ENCODE results near the gene FABP7.

The FABP7 gene

GRCh38 chr6:122755901-122756300 is 23.6 kb upstream of the FABP7 start:
- no peak for DNase-seq

DNA sequence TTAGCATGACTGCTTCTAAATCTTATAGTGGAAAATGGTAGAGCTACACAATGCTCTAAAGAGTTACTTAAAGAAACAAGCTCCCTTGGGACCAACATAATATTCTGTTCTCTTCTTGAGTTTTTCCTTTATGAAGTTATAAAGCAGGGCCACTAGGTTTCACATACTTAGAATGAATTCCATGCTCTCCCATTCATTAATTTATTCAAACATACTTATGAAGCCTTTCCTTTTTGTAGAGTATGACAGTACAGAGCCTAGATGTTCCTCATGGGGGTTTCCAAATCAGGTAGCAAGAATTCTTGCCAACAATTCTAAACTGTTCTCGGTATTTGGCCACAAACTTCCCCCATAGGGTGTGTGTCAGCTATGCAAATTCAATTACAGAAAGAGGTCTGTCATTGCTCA is 20.6 kb upstream of the FABP7 start:
- no peak for DNase-seq

- no peak for DNase-seq
These were observed 19.2 kb upstream of the FABP7 start for GRCh38 chr6:122760330-122760729.

GRCh38 chr6:122766256-122766655 is 13.3 kb upstream of the FABP7 start:
- DNase-seq: no peak

- DNase-seq: peak in 6 of 58 donors; percentile 11 to 30 (median 17)
These were observed 8.5 kb upstream of the FABP7 start for GRCh38 chr6:122770835-122771601.

- no peak for DNase-seq
These were observed 6.6 kb upstream of the FABP7 start for GRCh38 chr6:122772724-122773415.

DNA sequence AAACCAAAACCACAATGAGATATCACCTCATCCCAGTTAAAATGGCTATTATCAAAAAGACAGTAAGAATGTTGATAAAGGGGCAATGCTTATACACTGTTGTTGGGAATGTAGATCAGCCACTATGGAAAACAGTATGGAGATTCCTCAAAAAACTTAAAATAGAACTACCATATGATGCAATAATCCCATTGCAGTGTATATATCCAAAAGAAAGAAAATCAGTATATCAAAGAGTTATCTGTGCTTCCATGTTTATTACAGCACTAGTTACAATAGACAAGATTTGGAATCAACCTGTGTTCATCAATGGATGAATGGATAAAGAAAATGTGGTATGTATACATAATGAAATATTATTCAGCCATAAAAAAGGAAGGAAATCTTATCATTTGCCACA is 3.5 kb upstream of the FABP7 start:
- DNase-seq: no peak

DNA sequence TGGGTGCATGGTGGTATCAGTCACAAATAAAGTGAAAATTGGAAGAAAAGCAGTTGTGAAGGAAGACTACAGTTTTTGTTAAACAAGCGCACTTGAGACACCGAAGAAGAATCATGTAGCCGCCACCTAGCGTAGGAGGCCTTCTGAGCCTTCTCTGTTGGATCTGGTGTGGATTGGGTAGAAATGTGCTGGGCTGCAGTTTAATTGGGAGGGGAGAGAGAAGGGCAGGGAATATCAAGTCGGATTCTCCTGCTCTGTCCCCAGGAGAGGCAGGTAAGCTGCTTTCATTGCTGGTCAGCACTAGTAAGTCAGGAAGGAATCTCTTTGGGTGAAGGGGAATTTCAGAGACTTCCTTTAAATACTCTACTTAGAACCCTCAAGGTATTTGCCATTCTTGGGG is 1.2 kb upstream of the FABP7 start:
- DNase-seq: no peak

DNA sequence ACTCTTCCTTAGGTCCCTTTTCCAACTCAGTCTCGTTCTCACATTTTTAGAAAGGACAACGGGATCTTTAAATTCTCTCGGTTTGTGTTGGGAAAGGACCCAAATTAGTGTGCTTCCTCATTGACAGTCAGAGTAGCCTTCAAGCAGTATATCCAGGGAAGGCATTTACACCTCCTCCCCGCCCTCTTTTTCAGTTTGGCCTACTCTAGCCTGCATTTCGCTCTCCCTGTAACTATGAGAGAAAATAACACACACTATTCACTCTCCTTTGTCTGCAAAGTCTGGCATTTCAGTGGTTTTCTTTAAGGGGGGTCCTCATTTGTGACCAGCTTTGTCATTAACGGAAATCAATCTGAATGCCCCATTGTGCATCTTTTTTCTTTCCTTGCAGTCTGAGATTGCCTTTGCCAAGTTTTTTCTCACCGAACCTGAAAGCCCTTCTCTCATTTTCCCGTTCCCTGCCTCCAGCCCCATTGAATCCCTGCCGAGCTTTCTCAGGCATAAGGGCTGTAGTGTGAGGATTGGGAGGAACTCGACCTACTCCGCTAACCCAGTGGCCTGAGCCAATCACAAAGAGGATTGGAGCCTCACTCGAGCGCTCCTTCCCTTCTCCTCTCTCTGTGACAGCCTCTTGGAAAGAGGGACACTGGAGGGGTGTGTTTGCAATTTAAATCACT is 393 bp upstream of the FABP7 start:
- DNase-seq: peak in 53 of 58 donors; percentile 12 to 93 (median 67)

DNA sequence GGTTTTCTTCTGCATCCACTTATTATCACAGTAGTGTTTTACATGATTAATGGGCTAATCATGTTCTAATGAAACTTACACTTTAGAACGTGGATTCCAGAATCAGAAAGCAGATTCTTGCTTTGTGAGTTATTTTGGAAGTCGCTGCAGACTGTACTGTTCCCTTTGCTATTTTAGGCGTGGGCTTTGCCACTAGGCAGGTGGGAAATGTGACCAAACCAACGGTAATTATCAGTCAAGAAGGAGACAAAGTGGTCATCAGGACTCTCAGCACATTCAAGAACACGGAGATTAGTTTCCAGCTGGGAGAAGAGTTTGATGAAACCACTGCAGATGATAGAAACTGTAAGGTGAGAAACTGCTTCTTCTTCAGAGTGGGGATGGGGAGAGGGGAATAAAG is 598 bp downstream of the FABP7 start:
- DNase-seq: no peak

DNA sequence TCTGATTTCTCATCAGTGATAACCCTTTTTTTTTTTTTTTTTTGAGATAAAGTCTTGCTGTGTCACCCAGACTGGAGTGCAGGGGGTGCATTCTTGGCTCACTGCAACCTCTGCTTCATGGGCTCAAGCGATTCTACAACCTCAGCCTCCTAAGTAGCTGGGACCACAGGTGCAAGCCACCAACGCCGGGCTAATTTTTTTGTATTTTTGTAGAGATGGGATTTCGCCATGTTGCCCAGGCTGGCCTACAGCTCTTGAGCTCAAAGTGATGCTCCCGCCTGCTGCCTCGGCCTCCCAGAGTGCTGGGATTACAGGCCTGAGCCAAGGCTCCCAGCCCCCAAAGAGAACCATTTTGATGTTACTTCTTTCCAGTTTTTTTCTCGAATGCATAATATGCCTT is 2.2 kb downstream of the FABP7 start:
- no peak for DNase-seq

DNA sequence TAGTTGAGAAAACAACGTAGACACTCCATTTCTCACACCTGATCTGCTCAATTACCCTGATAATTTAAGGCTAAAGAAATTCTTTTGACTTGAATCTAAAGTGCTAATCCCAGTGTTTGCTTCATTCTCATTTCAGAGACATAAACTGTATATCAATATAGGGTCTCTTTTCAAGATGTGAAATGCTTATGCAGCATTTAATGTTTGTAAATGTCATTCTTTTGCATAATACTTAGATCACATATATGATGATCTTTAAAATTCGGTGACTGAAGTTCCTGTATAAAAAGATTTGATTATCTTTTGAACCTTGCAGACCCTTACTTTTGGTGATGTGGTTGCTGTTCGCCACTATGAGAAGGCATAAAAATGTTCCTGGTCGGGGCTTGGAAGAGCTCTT is 3.9 kb downstream of the FABP7 start:
- no peak for DNase-seq

DNA sequence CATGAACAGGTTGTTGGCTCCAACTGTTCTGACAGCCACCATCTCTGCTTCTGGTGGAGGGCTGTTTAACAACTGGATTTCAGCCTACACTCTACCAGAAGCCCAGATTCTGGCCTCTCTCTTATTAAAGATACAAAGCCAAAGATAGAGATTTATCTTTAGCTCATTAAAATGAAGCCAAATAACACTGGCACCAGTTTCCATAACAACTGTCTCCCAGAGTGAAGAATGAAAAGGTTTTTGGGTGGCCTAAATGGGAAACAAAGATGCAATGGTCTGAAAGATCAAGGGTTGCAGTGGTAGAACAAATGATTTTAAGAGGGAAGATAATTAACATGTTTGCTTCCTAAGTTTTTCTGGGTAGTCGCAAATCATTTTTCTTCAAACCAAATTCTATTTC is 6.4 kb downstream of the FABP7 start:
- DNase-seq: no peak

GRCh38 chr6:122787721-122788120 is 8.2 kb downstream of the FABP7 start:
- no peak for DNase-seq

GRCh38 chr6:122788208-122788607 is 8.7 kb downstream of the FABP7 start:
- DNase-seq: no peak

GRCh38 chr6:122788663-122789181 is 9.2 kb downstream of the FABP7 start:
- DNase-seq: no peak

- DNase-seq: peak in 57 of 58 donors; percentile 36 to 95 (median 78)
These were observed 9.9 kb downstream of the FABP7 start, which contains the start of gene SMPDL3A for GRCh38 chr6:122789182-122790027. Gene SMPDL3A (plus strand): TSS chr6:122789258. CDS start chr6:122789347, 89 bp downstream.

DNA sequence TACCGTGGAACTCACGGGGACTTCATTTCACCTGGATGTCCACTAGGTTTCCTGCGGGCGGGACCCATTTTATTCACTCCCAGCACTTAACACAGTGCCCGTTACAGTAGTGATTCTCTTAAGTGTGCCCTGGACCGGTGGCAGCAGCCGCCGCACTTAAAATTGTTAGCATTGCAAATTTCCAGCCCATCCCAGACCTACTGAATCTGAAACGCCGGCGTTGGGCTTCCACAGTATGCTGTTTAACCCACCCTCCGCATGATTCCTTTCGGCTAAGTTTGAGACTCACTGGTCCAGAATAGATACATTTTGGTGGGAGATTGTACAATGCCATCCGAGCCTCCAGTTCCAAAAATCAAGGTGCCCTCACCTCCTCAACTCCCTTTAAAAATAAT is 10.5 kb downstream of the FABP7 start:
- DNase-seq: peak in 12 of 58 donors; percentile 28 to 66 (median 56)

DNA sequence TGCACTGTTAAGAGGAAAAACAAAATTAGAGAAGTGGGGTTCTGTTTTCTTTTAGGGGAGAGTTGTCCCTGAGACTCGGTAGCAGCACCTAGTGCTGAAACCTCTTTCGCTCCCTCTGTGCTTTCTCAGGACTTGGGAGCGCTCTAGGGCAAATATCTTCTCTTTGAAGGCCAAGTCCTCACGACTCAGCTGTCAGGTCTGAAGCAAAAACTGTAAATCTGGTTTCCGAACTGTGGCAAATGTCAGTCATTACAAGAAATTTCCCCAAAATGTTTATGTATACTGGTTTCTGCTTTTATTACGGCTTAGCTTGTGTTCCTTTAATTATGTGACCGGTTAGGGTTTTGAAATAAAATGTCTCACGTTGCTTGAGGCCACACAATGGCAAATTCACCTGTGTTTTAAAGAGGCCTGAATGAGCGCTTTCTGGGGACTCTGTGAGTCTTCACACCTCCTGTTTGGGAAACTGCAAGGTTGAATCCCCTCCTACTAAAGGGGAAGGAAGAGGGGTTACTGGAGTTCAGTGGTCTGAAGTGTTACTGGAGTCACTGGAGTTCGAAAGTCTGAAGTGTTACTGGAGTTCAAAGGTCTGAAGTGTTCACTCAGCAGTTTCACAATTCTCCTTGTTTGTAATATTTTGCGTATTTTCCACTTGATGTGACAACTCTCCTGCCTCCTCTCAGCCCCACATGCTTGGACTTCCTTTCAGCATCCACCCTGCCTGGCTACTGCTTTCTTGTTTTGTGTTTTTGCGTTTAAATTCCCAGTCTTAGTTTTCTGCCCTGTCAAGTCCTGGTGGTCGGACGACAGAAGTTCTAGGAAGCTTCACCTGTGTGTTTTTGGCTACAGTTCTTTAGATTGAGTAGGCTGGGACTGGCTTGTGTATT is 11.2 kb downstream of the FABP7 start:
- peak in 3 of 58 donors; percentile 10 to 18 (median 16) for DNase-seq

GRCh38 chr6:122791310-122791679 is 11.8 kb downstream of the FABP7 start:
- DNase-seq: no peak

Measured in anterior cingulate cortex (tissue), 58 donors.